Retinal pigment epithelial cell (primary cell): ENCODE results near the gene SIGLEC9.
A peak's percentile ranks its signal among the peaks of the same experiment; 100 is the strongest.

Experiments used
- DNase-seq: peaks from one replicate; pipeline ENCODE4 v3.0.0-alpha.2; 2010; ENCODE audit warnings: low read depth
- H3K4me3 ChIP-seq: 2 replicates; pipeline ENCODE4 v1.5.1; 2011; ENCODE audit warnings: mild to moderate bottlenecking, low read length, control low read depth, moderate library complexity
- CTCF ChIP-seq: conservative IDR thresholded peaks from 2 replicates; pipeline ENCODE4 v1.5.1; 2011; ENCODE audit warnings: low read depth, low read length, control low read depth, inconsistent platforms

Gene SIGLEC9

GRCh38 chr19:51097166-51097738, 27.5 kb upstream of the SIGLEC9 start:
- no peak for DNase-seq
- peak; percentile 74 for TF ChIP-seq CTCF
- H3K4me3 ChIP-seq, result no peak overlapping the region

GRCh38 chr19:51097796-51098195, 26.9 kb upstream of the SIGLEC9 start:
- no peak overlapping the region for H3K4me3 ChIP-seq
- no peak for DNase-seq
- no peak for TF ChIP-seq CTCF

- no peak for DNase-seq
- TF ChIP-seq CTCF, result no peak
These were observed 26.2 kb upstream of the SIGLEC9 start for GRCh38 chr19:51098365-51099046.

GRCh38 chr19:51099047-51099382, 25.7 kb upstream of the SIGLEC9 start:
- TF ChIP-seq CTCF, result no peak
- peak overlapping the region; percentile 22 for H3K4me3 ChIP-seq
- DNase-seq, result no peak

More at GRCh38 chr19:51098365-51099046, 26.2 kb upstream of the SIGLEC9 start:
- no peak overlapping the region for H3K4me3 ChIP-seq

GRCh38 chr19:51100601-51101000, 24.1 kb upstream of the SIGLEC9 start:
- TF ChIP-seq CTCF, result no peak
- DNase-seq, result no peak
- no peak overlapping the region for H3K4me3 ChIP-seq

- no peak overlapping the region for H3K4me3 ChIP-seq
- no peak for TF ChIP-seq CTCF
- DNase-seq, result no peak
These were observed 23.4 kb upstream of the SIGLEC9 start for GRCh38 chr19:51101171-51101865.

- H3K4me3 ChIP-seq, result no peak overlapping the region
These were observed 21.7 kb upstream of the SIGLEC9 start for GRCh38 chr19:51102991-51103390.

More at GRCh38 chr19:51102991-51103390, 21.7 kb upstream of the SIGLEC9 start:
- TF ChIP-seq CTCF, result no peak
- DNase-seq, result no peak
